SHP77 (cell line): ENCODE results near the gene RAB3C.

Experiments used
- DNase-seq, 2 experiments: peaks; one replicate each; lab custom pipeline; 2025; lab: John Stamatoyannopoulos, UW

The RAB3C gene

DNA sequence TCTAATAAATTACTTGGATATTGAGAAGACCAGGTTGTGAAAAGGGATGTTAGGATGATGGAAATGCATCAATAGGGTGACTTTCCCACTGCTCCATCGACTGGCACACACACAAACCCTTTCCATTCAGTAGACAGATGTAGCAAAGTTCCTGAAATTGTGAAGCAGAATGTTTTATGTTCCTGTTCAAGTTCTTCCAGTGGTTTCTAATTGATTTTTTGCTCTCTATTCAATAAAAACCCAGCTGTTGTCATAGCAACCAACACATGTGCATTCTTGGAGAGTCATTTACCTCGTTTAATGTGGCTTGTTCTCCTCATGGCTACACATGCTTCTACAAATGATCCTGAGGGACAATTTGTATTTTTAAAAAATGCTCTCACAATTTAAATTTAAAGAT, 244.6 kb downstream of the RAB3C start:
- DNase-seq: no peak

DNA sequence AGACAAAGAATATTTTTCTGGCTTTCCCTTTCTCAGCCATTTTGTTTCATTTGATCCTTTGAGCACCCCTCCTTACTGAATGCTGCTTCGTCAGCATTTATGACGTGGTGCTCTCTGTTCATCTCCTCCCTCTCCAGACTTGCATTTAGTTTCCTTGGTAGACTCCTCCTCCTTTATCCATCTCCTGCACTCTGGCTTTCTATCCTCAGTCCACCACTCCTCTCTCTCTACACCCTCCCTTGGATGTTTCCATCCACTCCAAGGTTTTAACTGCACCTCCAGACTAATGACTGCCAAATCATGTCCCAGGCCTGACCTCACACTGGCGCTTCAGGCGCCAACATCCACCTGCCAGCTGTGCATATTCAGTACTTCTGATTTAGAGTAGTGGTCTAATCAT, 245.4 kb downstream of the RAB3C start:
- DNase-seq: no peak

DNA sequence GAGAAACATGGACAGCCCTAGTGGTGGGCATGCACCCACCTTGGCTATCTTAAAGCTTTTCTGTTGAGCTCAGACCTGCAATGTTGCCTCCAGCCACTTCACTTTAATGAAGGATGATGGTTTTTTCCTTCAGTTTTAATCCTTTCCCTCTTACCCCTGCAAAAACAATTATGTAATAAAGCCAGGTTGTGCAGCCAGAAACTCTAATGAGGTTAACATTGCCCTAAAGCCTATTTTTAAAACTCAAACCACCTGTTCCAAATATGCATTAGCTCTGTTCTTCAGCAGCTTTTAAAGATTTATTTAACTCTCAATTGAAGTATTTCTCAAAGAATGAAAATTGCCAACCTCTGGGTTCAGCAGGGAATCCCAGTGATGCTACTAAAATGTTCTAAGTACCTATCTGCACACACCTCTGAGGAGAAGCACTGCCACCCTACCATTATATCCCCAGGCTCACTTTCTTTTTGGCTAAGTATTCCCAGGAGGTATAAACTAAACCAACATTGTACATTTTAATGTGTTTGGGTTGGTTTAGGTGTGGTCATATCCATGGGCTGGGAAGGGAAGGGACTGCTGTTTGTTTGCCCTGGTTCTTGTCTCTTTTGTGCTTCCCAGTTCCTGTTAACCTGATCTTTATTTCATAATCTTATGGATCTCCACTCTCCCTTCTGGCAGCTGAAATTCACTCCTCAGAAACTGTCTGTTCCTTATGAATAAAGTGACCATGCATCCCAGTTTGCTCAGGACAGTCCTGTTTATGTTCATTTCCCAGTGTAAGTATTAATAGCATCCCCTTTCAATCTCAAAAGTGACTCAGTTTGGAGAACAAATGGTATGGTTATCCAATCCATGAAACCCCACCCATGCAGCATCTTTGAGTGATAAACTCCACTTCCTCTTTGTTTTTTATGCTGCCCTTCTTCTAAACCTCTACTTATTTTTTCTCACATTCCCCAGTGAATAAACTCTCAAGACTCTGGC, 251.7 kb downstream of the RAB3C start:
- DNase-seq: no peak

DNA sequence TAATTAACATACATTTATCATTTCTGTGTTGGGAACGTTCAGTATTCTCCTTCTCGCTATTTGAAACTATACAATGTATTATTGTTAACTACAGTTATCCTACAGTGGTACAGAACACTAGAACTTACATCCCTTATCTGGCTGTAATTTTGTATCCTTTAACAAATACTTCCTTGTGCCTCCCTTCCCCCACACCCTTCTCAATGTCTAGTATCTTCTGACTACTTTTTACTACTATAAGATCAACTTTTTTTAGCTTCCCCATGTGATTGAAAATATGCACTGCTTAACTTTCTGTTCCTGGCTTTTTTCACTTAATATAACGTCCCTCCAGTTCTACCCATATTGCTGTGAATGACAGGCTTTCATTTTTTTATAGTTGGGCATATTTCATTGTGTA, 253.5 kb downstream of the RAB3C start:
- DNase-seq: no peak

- no peak for DNase-seq
Observed at GRCh38 chr5:58838729-58839128, 255.9 kb downstream of the RAB3C start.

GRCh38 chr5:58842852-58843251, 260.0 kb downstream of the RAB3C start:
- no peak for DNase-seq

DNA sequence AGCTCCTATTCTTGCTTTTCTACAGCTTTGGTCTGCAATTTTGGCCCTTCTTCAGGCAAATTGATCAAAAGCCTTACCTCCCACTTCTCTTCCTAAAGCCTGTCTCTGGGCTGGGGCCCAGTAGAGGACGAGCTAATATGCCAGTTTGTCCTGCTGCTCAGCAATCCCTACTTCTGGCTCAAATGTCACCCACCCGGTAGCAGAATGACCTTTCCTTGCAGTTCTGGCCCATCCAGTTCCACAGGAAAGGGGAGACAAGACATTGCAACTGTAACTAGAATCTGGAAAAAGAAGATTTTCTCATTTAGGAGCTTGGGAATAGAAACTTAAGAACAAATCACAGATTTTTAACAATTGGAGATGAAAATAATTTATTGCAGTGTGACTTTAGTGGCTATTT, 261.5 kb downstream of the RAB3C start:
- DNase-seq: no peak

- no peak for DNase-seq
Observed at GRCh38 chr5:58847041-58847440, 264.2 kb downstream of the RAB3C start.

GRCh38 chr5:58849223-58849622, 266.3 kb downstream of the RAB3C start:
- no peak for DNase-seq

GRCh38 chr5:58849921-58850667, 267.2 kb downstream of the RAB3C start:
- peak; percentile 28 to 29 for DNase-seq

DNA sequence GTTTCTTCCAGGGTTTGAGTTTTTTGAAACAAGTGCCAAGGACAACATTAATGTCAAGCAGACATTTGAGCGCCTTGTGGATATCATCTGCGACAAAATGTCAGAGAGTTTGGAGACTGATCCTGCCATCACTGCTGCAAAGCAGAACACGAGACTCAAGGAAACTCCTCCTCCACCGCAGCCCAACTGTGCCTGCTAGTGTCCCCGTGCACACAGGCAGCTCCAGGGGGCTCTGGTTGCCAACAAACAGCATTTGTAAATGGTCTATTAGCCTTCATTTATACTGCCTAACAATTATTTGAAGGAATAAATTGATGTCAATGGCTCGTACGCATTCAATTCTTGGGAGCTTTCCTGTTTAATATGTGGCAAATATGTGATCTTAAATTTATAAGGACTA, 268.3 kb downstream of the RAB3C start:
- no peak for DNase-seq

GRCh38 chr5:58851571-58851970, 268.7 kb downstream of the RAB3C start:
- no peak for DNase-seq

GRCh38 chr5:58852566-58852965, 269.7 kb downstream of the RAB3C start:
- no peak for DNase-seq

- DNase-seq: no peak
Observed at GRCh38 chr5:58854441-58854840, 271.6 kb downstream of the RAB3C start.

DNA sequence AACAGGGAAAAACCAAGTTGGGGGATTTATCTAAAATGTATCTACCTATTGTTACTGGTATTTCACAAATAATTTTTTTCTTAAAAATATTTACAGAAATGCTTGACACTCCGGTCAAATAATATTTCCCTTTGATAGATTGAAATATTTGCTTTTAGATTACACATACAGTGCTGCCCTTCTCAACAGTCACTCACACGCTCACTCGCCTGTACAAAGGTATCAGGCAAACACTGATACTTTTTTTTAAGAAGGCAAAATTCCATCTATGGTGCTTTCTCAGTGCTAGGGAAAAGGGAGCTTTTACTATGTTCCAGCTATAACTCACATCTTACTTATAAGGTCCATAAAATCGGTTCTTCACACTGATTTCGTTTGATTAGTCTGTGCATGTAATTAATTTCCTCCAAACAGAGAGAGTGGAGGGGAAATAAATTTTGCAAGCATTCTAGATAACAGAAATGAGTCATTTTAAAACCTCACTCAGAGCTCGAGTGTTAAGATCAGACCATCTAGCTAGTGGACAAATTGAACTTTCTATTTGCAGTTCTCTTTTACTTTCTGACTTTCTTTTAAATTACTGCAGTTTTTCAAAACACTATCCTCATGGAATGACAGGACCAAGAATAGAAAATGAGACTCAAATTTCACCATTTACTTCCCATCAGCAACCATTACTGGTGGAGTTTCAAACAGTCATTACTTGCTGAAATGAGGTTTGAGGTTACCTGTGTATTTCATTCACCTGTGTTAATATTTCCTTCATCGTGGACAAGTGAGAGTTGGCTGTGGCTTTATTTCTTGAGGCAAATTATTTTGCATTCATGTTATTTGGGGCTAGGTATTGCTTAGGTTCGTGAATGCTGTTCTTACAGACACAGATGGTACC, 273.2 kb downstream of the RAB3C start:
- DNase-seq: no peak

DNA sequence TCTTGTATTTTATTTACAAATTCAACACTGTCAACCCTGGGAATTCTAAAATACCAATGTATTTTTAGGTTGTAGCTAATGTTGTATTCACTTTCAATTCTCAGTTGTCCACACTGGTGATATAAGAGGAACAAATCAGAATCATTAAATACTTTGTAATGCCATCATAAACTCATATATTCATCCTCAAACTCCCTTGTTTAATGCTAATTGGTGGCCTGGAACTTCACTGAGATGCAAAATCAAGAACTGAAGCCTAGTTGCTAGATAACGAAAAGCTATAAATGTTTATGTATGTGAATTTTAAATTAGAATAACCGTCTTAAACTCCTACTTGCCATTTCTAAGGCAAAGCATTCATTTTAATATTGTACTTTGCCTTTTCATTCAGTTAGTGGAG, 274.7 kb downstream of the RAB3C start:
- DNase-seq: no peak

GRCh38 chr5:58860680-58861079, 277.8 kb downstream of the RAB3C start:
- no peak for DNase-seq

DNA sequence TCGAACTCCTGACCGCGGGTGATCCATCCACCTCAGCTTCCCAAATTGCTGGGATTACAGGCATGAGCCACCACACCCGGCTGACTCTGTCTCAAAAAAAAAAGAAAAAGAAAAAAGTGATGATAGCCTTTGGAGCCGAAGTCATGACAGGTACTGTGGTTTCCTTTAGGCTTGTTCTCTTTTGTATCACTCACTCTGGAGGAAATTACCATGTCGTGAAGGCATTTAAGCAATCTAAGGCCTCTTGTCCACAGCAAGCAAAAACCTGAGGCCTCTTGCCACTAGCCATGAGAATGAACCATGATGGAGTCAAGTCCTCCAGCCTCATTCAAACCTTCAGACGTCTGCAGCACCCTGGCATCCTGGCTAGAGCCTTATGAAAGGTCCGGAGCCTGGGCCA, 286.1 kb downstream of the RAB3C start:
- DNase-seq: no peak

DNA sequence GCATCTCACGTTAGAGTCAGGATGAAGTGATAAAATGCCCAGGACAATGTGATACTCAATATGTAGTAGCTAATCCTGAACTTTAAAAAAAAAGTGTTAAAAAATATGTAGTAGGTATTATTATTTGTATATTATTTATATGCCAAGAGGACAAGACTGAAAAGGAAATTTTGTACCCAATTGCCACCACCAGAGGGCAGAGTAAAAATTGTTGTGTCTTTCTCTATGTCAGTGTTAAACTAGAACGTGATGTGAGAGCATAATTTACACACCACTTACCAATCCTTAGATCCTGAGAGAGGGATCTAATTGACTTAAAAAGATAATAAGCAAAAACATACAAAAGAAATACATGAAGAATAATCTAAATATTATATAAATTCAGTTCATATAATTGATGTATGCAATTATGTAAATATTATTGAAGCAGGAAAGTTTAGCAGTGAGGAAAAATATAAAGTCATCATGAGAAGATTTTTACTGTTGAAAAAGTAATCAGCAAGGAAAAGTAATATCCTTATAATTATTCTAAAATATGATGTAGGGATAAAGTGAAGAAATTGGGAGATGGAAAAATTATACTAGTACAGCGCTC, 288.9 kb downstream of the RAB3C start:
- DNase-seq: peak; percentile 7 to 27

DNA sequence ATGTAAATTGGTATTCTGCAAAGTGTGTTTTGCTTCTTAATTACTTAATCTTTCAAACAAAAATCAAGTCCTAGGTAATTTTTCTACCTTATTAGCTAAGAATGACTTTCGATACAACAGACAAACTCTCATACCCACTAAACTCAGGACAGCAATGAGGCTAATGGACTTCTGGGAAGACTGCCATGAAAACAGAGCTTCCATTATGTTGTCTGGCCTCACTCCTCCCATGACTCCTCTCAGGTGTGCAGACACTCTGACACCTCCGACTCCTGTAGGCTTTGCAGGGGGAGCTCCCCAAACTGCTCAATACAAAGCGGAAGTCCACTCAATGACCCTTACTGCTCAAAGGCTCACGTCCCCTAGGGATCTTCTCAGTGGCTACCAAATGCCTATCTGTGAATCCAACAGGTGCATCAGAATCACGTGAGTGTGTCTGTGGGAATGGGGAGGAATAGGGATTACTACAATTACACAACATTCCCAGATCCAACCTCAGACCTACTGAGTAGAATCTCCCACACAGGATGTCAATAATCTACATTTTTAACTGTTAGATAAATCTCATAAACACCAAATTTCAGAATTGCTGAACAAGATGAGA, 289.9 kb downstream of the RAB3C start:
- no peak for DNase-seq

GRCh38 chr5:58875599-58875998, 292.7 kb downstream of the RAB3C start:
- DNase-seq: no peak
